Sciatic nerve (tissue), 2 donors: ENCODE measurements around the gene ENPP6. TPM values are rescaled to one million over a fixed set of nuclear protein-coding genes. Genes with fewer than 3 reads are reported as not detected.
"Not testable (repeated sequence)": the region's sequence is repeated elsewhere in the genome, so short reads cannot be mapped to it uniquely, and the experiment has no call there.

Experiments used
- ATAC-seq: fragments of 200-7000 bp; cut with Tn5 transposase; one replicate; pipeline ENCODE4 v1.9.1; 2020; ENCODE audit warnings: mild to moderate bottlenecking, moderate library complexity
- DNase-seq: peaks from one replicate; pipeline ENCODE4 v3.0.0-alpha.2; 2020; ENCODE audit warnings: low spot score
- intact Hi-C: fragments of 100-400 bp; cut with DNase I; formaldehyde crosslinking; loops from one replicate; pipeline ENCODE4 v1.14.2; 2022
- total RNA-seq: library from RNA; stranded (reverse); fragmentation: NEBNext Ultra II Directional; extraction: Animal tissue kit (Norgen Biotek cat#: 25700); gene quantifications from one replicate; pipeline ENCODE4 v1.2.1, GENCODE V29; 2021
- donor health status: DM: no; HTN: no; CAD: no.
- donor health status: DM: no; HTN: no; CAD: no.

Gene ENPP6
- total RNA-seq, 1 donor from 2014 or later = 24.6 TPM

DNA sequence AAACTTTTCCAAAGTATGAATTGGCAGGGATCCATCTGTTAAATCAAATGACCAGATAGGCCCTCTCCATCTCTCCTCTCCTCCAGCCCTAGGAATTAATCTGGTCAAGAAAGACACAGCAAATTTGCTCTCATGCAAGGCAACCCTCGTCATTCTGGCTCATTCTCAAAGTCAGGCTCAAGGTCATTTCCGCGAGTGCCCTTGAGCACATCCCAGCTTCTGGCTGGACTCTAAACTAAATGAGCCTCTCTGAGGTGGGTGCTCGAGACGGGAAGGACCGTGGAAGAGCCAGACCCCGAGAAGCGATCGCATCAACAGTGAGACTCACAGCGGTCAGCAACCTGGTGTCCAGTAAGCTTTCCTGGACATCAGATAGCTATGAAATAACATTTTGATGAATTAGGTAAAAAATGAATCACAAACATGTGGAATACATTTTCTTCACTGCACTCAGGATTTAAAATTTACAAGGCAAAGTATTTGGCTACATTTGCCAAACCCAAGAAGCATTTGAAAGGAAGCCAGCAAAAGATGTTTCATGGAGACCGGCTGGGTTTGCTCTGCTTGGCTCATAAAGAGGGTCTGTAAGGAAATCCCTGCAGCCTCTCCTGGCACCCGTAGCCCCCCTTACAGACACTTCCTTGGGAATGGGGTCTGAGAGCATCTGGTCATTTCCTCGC, 121.0 kb downstream of the ENPP6 start:
- peak; percentile 47 for ATAC-seq
- intact Hi-C loops = no loop called here
- no peak for DNase-seq

DNA sequence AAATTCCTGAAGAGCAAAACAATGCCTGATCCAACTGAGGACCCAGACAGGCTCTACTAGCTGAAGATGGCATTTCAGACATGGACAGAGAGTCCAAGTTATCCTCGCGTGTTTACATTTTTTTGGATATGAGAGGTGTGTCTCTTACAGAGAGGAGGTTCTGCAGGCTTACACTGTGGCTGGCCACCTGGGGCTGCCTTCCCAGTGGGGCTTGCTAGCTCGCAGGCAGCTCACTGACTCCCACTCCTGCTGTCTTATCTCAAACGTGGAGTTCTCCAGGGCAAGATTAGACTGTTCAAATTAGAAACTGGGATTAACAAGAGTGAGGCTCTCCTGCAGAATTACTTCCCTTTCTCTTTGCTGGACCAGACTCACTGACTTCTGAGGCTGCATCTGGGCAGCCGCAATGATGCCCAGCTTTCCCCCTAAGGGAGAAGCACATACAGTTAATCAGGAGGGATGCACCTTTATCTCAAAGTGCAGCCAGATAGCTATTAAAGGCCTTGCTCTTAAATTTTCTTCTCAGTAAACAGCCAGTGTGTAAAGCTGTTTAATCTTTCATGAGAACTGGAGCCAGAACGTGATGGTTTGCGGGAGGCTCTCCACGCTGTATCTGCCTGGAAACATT, 123.0 kb downstream of the ENPP6 start:
- ATAC-seq (no peak), DNase-seq (no peak)
- intact Hi-C loops = no loop called here

DNA sequence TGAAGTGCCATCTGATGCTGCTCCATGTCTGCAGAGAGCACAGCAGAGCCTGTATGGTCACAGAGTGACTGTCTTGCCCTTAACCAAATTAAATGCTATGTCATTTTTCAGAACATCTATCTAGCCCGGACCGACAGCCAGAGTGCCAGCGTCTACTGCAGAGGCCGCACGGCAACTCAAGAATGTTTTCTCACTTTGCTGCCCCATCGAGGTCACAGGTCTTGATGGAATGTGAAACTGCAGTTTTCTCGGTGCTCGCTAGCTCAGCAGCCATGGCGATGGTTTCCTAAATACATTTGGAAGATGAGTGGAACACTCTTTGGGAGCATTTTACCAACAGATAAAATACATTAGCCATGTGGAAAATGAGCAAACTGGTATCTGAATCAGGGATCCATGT, 125.7 kb downstream of the ENPP6 start:
- intact Hi-C loops = no loop called here
- DNase-seq = no peak
- no peak for ATAC-seq

DNA sequence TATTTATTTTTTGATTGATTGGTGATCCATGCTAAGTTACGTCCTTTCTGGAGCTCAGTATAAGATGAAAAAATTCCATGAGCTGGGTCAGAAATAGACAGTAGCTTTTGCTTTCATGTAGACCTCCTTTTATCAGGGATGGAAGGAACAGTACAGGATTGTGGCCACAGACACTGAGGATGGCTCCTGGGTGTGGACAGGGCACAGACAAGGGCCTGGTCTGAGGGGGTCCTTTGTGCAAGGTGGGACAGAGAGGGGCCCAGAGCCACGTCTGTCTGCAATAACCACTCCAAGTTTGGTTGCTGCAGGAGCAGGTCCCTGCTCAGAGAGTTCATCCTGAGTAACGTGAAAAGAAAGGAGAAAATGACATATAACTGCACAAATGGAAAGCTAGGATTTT, 127.1 kb downstream of the ENPP6 start:
- DNase-seq (no peak), ATAC-seq (no peak)
- intact Hi-C loops = no loop called here

DNA sequence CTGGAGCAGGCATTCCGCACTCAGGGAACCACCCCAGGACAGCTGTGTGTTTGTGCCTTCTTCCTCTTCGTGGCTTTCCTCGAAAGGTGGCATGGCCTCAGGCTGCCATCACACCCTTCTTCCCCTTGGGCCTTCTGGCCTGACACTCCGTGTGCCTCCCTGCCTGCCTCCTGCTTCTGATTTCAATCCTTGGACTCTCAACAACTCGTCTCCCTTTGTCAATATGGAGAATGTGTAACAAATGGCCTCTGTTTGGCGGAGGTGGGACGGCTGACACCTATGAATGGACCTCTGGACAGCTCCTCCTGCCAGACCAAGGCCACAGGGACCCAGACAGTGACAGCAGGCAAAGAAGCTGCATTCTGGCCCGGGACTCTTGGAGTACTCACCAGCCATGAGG, 137.0 kb downstream of the ENPP6 start:
- ATAC-seq (no peak), DNase-seq (no peak)
- intact Hi-C loops = no loop called here

DNA sequence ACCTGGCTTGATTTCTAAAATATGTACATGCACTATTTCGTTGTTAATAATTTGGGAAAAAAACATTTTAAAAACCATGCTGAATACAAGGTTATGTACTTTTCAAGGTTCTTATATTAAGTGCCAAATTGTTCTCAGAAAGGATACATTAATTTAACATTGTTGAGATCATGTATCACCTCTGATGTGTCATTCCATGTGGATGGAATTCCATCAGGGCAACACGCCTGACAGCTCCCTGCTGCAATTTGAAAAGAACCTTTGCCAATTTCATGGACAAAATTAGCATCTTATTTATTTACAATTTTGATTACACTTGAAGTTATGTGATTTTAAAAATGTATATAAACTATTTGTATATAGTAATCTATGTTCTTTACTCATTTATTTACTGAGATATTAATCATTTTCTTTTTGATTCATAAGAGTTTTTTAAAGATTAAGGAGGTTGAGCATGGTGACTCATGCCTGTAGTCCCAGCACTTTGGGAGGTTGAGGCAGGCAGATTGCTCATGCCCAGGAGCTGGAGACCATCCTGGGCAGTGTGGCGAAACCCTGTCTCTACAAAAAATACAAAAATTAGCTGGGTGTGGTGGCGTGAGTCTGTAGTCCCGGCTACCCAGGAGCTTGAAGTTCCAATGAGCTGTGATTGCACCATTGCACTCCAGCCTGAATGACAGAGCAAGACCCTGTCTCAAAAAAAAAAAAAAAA, 142.8 kb downstream of the ENPP6 start:
- intact Hi-C loops = no loop called here
- ATAC-seq (no peak), DNase-seq (no peak)

DNA sequence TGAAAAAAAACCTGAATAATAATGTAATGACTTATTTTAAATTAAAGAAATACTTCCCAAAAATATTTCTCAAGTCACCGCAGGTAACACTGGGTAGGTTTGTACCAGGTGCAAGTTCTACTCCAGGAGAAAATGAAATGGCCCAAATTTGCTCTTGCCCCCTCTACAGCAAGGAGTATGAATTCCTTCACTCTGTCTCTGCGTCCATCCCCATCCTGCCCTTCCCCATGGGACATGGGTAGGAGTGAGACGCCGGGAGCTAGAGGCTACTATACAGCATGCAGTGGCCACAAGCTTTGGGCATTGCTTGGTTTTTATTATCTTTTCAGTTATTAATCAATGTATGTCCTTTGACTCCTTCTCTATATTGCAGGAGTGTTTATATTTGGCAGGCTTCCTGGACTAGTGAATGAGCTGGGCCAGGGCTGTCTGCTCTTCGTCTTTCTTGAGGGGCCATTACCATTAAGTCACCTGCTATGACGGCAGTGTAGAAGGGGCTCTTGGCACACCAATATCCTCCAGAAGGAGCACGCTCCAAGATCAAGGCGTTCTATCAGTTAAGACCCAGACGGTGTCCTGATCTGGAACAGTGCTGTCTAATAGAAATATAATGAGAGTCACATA, 149.6 kb downstream of the ENPP6 start:
- intact Hi-C loops = no loop called here
- ATAC-seq = no peak
- no peak for DNase-seq

DNA sequence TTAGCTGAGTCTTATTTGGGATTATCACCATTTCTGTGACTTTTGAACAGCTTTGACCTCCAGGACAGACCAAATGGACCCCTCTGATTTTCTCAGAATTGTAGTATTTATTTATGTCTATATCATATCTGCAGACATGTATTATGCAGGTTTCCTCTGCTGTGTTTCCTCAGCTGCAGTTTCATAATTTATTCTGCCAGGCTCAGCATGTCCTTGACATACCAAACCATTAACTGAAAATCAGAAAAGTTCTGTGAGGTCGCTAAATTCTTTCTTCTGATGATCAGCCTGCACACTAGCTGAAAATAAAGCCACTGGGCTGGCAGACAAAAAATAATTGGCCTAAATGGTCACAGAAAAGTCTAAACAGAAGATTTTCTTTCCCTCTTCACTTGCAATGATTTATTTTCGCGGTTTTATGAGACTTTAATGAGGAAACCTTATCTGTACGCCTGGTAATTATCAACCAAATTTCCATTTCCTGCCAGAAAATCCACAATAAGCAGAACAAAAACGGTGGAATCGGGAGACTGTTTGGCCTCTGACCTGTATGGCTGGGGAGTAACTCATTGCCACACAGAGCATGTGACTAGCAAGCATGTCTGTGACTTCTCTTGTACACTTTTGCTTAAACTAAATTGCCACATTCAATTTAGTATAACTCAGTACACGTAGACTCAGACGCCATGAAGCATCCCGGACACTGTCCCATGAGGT, 150.9 kb downstream of the ENPP6 start:
- DNase-seq (no peak), ATAC-seq (no peak)
- intact Hi-C loops = no loop called here

DNA sequence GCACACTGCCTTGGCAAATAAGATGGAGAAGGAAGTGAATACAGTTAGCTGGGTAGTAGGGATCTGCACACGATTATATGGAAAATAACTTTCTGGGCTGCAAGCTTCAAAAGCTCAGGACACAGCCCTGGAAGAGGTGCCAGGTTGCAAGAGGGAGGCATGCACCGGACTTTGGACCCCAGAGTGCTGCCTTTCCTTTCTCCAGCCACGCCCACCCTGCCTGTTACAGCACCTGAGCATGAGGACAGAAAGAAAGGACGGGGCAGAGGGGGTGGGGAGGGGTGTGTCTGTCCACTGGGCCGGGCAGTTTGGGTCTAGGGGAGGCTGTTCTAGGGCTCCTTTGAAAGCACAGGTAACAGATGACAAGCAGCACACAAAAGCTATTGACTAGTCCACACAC, 152.8 kb downstream of the ENPP6 start:
- DNase-seq = no peak
- intact Hi-C loops = no loop called here
- ATAC-seq = no peak

DNA sequence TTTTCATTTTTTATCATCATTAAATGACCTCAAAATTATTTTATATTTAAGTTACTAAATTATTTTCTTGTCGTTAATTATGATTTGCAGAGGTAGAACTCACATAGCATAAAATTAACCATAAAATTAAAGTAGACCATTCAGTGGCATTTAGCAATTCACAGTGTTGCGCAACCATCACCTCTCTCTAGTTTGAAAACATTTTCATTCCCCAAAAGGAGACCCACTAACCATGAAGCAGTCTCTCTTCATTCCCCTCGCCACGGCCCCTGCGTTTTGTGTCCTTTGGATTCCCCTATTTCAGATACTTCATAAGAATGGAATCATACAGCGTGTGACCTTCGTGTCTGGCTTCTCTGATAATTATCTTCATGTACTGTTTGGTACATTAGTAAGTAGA, 154.9 kb downstream of the ENPP6 start:
- intact Hi-C loops = no loop called here
- no peak for ATAC-seq

DNA sequence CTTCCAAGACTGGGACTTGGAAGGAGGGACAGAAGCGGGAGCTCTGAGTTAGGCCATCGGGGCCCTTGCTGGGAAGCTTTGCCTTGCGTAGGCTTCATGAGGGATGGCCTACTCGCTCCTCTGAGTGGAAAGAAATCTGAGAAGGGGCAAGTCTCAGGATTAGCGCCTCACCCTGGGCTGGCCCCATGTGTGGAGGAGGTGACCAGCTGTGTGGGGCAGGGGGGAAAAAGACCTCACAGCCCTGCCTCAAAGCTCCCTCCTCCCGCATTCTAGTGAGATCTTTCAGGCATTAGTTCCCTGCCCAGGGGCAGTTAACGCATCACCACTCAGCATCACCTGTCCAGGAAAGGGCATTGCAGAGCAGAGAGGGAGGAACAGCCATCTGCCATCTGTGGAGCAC, 156.1 kb downstream of the ENPP6 start:
- DNase-seq (no peak), ATAC-seq (no peak)
- intact Hi-C loops = no loop called here

More for the DNA sequence above, 154.9 kb downstream of the ENPP6 start:
- no peak for DNase-seq

DNA sequence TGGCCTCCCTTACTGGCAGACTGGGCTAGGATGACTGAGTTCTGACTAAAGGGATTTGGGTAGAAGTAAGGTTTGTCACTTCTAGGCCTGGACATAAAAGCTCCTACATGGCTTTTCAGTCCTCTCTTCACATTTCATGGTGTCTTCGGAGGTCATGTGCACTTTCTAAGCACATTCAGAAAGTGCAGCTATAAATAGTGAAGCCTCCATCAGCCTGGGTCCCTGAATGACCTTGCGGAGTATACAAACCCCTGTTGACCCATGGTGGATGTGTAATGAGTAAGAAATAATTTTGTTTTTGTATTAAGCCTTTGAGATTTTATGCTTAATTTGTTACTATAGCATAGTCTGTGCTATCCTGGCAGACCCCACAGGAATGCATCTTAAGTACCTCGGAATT, 158.6 kb downstream of the ENPP6 start:
- ATAC-seq = no peak
- intact Hi-C loops = no loop called here

DNA sequence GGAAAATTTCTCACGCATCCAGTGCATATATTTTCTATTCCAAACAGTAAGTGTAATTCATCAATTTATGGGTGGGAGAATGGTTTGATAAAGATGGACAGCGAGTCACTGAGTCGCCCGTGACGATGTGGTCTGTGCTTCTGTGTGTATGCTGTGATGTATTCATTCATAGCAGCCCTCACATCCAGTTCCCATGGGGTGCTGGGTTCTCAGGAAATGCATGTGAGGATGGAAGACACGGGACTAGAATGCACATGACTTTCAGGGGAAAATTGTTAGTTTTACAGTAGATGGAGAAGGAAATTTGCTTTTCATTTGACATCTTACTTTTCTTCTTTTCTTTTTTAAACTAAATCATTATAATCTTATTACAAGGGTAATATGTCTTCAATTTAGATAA, 159.6 kb downstream of the ENPP6 start:
- intact Hi-C loops = no loop called here
- no peak for ATAC-seq
- DNase-seq = no peak

More for the DNA sequence above, 158.6 kb downstream of the ENPP6 start:
- no peak for DNase-seq

DNA sequence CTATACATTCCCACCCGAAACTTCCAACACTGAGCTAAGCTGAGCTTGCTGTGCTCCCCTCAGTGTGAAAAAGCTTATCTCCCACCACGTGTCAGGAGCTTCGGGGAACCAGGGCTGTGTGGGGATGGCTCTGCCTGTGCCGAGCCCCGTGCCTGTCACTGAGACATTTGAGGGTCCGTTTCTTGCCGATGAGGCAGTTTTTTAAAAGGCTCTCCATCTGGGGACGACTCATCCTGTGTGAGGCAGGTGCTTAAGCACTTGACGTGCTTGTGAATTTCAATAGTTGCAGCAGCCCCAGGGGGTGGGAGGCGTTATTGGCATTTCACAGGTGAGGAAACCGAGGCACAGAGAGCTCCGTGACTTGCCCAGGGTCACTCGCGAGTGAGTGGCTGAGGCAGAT, 160.8 kb downstream of the ENPP6 start:
- no peak for DNase-seq
- ATAC-seq = no peak
- intact Hi-C loops = no loop called here

DNA sequence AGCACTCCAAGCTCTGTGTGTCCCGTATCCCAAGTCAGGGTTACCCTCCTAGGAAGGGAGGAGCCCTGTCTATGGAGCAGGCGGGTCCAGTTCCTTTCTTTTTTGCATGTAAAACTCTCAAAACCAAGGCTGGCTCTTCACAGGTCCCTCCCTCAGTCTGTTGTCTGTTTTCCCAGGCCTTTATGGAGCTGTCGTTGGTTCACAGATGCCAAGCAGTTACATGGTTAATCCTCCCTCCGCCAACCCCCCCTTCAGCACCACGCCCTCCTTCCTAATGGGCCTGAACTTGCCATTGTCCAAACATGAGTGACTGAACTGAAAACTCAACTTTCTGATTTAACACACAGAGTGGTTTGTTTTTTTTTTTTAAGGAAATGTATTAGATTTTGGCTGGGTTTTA, 164.2 kb downstream of the ENPP6 start:
- ATAC-seq = no peak
- no peak for DNase-seq
- intact Hi-C loops = no loop called here

DNA sequence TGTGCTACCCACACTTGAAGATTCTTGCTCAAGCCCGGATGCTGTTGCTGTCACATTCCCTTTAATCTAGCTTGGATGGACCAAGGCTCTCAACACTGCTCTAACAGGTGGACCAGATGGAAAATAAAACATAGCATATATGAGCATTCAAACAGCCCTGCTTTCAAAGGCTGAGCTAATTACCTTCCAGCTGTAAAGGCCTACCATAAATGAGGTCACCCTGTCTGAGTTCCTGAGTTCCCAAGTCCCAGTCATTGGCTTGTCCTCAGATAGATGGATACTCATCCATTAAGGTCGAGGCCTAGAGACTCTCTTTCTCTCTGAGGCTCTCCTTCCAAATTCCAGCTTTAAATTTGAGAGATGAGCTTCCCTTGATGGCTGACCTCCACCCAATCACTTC, 165.1 kb downstream of the ENPP6 start:
- ATAC-seq (no peak), DNase-seq (no peak)
- intact Hi-C loops = no loop called here

DNA sequence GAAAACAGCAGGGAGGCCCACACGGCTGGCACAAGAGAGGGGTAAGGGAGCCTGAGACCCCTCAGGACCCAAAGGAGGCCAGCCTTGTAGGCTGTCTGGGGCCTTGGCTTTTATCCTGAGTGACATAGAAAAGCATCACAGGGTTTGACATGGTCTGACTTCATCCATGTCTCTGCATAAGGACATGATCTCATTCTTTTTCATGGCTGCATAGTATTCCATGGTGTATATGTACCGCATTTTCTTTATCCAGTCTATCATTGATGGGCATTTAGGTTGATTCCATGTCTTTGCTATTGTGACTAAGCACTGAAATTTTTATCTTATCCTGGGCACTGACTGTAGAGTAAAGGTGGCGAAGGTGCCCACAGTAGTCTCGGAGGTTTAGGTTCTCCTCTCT, 166.4 kb downstream of the ENPP6 start:
- intact Hi-C loops = not testable (repeated sequence)

DNA sequence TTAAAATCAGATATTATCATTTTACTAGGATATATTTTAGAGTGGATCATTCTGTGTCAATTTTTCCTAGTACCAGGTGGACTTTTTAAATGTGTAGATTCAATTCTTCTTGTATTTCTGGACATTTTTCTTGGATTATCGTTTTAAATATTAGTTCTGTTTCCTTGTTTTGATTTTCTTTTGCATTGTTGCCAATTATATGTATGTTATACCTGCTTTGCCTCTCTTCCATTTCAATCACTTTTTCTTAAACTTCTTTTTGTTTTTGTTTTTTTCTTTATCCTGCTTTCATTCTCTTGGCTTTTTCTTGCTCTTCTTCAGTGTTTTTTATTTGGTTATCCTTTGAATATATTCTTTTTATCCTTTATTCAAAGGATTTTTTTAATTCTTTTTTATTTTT, 171.5 kb downstream of the ENPP6 start:
- intact Hi-C loops = no loop called here

More for the DNA sequence above, 166.4 kb downstream of the ENPP6 start:
- DNase-seq, ATAC-seq: not testable (repeated sequence)

DNA sequence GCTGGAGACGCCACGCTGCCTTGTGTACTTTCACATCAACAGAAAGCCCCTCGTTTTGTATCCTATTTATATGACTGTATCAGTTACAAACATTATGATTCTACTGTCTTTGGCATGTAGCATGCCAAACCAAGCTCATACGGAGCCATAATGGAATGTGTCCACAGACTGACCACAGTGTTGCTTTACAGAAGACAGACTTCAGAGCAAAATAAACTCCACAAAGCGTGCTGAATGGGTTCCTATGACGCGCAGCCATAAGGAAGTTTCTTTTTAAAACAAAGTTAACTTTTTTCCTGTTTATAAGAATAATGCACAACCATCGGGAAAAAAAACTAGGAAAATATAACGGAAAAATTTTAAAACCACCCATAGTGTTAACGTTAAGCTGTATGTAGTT, 176.5 kb downstream of the ENPP6 start:
- intact Hi-C loops = no loop called here
- no peak for DNase-seq
- no peak for ATAC-seq

More for the DNA sequence above, 171.5 kb downstream of the ENPP6 start:
- ATAC-seq (no peak), DNase-seq (no peak)
